HCT116 (cell line): ENCODE measurements around the gene RCE1. TPM values are rescaled to one million over a fixed set of nuclear protein-coding genes. Genes with fewer than 3 reads are reported as not detected.
"Not testable (repeated sequence)": the region's sequence is repeated elsewhere in the genome, so short reads cannot be mapped to it uniquely, and the experiment has no call there.

Source experiments
- ATAC-seq: fragments of 200-7000 bp; cut with Tn5 transposase; 2 replicates; pipeline ENCODE4 v1.9.1; 2020; ENCODE audit warnings: mild to moderate bottlenecking, moderate library complexity
- BruUV-seq: library from RNA; stranded (reverse); fragments of 400-500 nt; replicated peaks from 2 replicates; lab custom pipeline; 2021; lab: Mats Ljungman, UMichigan
- CTCF ChIA-PET: fragments of 300-600 bp; sonication (Branson Sonifier 250); formaldehyde crosslinking; loops from one replicate; lab custom pipeline; 2021; ENCODE audit warnings: antibody characterized with exemption; lab: Charles Lee
- POLR2A ChIA-PET: fragments of 300-600, 350-600 bp; sonication (Branson Sonifier 250); formaldehyde crosslinking; loops from one replicate; lab custom pipeline; 2021; ENCODE audit warnings: antibody characterized with exemption; lab: Charles Lee
- RAD21 ChIA-PET, 2 experiments: fragments of 300-600 bp; sonication (Branson Sonifier 250); formaldehyde crosslinking; loops; one replicate each; lab custom pipeline; 2023; ENCODE audit warnings: low total read pairs in 2 of 2; ENCODE audit not compliant: uncharacterized antibody in 2 of 2, unreplicated experiment in 2 of 2, low non-redundant PET in 1 of 2; lab: Charles Lee
- DNase-seq: peaks from one replicate; pipeline ENCODE4 v3.0.0-alpha.2; 2010; ENCODE audit warnings: low read depth, low spot score
- H2AFZ ChIP-seq: fragments of 200-600 bp; shearing (Covaris generic), sonication (generic); 2 replicates; pipeline ENCODE4 v1.6.1; 2017; ENCODE audit warnings: low read depth, mixed run types, mixed read lengths, antibody characterized with exemption, low read length; ENCODE audit not compliant: poor library complexity, severe bottlenecking
- H3K27ac ChIP-seq: 2 replicates; pipeline ENCODE4 v1.5.1; 2012; ENCODE audit warnings: low read depth, low read length
- H3K27me3 ChIP-seq: fragments of 200-600 bp; sonication (generic); 2 replicates; pipeline ENCODE4 v1.6.1; 2016; ENCODE audit warnings: mixed run types, low read length, mixed read lengths; ENCODE audit not compliant: insufficient read depth
- H3K36me3 ChIP-seq, 2 experiments: fragments of 200-500 bp in 1 of 2; fragments of 200-600 bp in 1 of 2; sonication (Bioruptor generic) in 1 of 2; sonication (generic) in 1 of 2; 2 replicates each; pipeline versions ENCODE4 v1.5.1 to v1.6.1; 2014 to 2016; ENCODE audit warnings: low read length in 2 of 2, inconsistent platforms in 1 of 2, mixed read lengths in 1 of 2, mixed run types in 1 of 2; ENCODE audit not compliant: insufficient read depth in 2 of 2, control insufficient read depth in 1 of 2
- H3K4me1 ChIP-seq, 2 experiments: fragments of 200-600 bp in 1 of 2; sonication (generic) in 1 of 2; 2 replicates each; pipeline versions ENCODE4 v1.5.1 to v1.6.1; 2012 to 2017; ENCODE audit warnings: low read length in 2 of 2, inconsistent platforms in 1 of 2, mild to moderate bottlenecking in 1 of 2, mixed read lengths in 1 of 2, mixed run types in 1 of 2, moderate library complexity in 1 of 2; ENCODE audit not compliant: insufficient read depth in 2 of 2, control insufficient read depth in 1 of 2
- H3K4me2 ChIP-seq: fragments of 200-600 bp; sonication (generic); 2 replicates; pipeline ENCODE4 v1.6.1; 2017; ENCODE audit warnings: mixed run types, low read length, mixed read lengths
- H3K4me3 ChIP-seq, 2 experiments: fragments of 200-600 bp in 1 of 2; sonication (generic) in 1 of 2; replicated peaks in 1 of 2; 2 replicates each; pipeline ENCODE4 v1.5.1; 2011 to 2016; ENCODE audit warnings: low read length in 2 of 2, control low read depth in 1 of 2, low read depth in 1 of 2, mild to moderate bottlenecking in 1 of 2, mixed read lengths in 1 of 2, mixed run types in 1 of 2
- H3K79me2 ChIP-seq: fragments of 200-600 bp; sonication (generic); 2 replicates; pipeline ENCODE4 v1.6.1; 2017; ENCODE audit warnings: mild to moderate bottlenecking, mixed run types, low read length, moderate library complexity, mixed read lengths; ENCODE audit not compliant: insufficient read depth
- H3K9ac ChIP-seq: fragments of 200-600 bp; sonication (generic); 2 replicates; pipeline ENCODE4 v1.6.1; 2016; ENCODE audit warnings: low read length, mixed read lengths
- H3K9me2 ChIP-seq: fragments of 200-600 bp; sonication (generic), shearing (Covaris generic); 2 replicates; pipeline ENCODE4 v1.6.1; 2017; ENCODE audit warnings: mixed run types, mild to moderate bottlenecking, moderate library complexity; ENCODE audit not compliant: insufficient read depth
- H3K9me3 ChIP-seq, 2 experiments: fragments of 200-500 bp in 1 of 2; fragments of 200-600 bp in 1 of 2; sonication (Bioruptor generic) in 1 of 2; sonication (generic) in 1 of 2; 2 replicates each; pipeline ENCODE4 v1.6.1; 2014 to 2017; ENCODE audit warnings: low read length in 2 of 2, mixed read lengths in 2 of 2, inconsistent platforms in 1 of 2, low read depth in 1 of 2, mild to moderate bottlenecking in 1 of 2, mixed run types in 1 of 2, moderate library complexity in 1 of 2; ENCODE audit not compliant: control insufficient read depth in 1 of 2, insufficient read depth in 1 of 2
- H4K20me1 ChIP-seq: fragments of 200-600 bp; sonication (generic), shearing (Covaris generic); 2 replicates; pipeline ENCODE4 v1.6.1; 2017; ENCODE audit warnings: mixed run types, mild to moderate bottlenecking, moderate library complexity; ENCODE audit not compliant: insufficient read depth
- CEBPB ChIP-seq: IDR thresholded peaks from 2 replicates; pipeline ENCODE4 v1.6.1; 2012; ENCODE audit warnings: low read depth
- CTCF ChIP-seq, 3 experiments: fragments of 200-600 bp in 1 of 3; sonication (generic) in 1 of 3; IDR thresholded peaks in 2 of 3; conservative IDR thresholded peaks in 1 of 3; 2 replicates each; pipeline ENCODE4 v1.5.1; 2012 to 2017; ENCODE audit warnings: low read depth in 2 of 3, low read length in 2 of 3, antibody characterized with exemption in 1 of 3, borderline replicate concordance in 1 of 3, control low read depth in 1 of 3, mild to moderate bottlenecking in 1 of 3, mixed read lengths in 1 of 3, mixed run types in 1 of 3, moderate library complexity in 1 of 3; ENCODE audit not compliant: insufficient read depth in 1 of 3
- ELF1 ChIP-seq: IDR thresholded peaks from 2 replicates; pipeline ENCODE4 v1.6.1; 2012; ENCODE audit warnings: low read depth, borderline replicate concordance
- FOSL1 ChIP-seq: IDR thresholded peaks from 2 replicates; pipeline ENCODE4 v1.6.1; 2012; ENCODE audit warnings: low read depth
- RAD21 ChIP-seq: IDR thresholded peaks from 2 replicates; pipeline ENCODE4 v1.6.1; 2012; ENCODE audit warnings: low read depth, mild to moderate bottlenecking
- SIN3A ChIP-seq: IDR thresholded peaks from 2 replicates; pipeline ENCODE4 v1.6.1; 2012; ENCODE audit warnings: low read depth
- SP1 ChIP-seq: IDR thresholded peaks from 2 replicates; pipeline ENCODE4 v1.6.1; 2012; ENCODE audit warnings: low read depth
- SRF ChIP-seq: IDR thresholded peaks from 2 replicates; pipeline ENCODE4 v1.6.1; 2012; ENCODE audit warnings: low read depth
- TCF7L2 ChIP-seq: IDR thresholded peaks from 2 replicates; pipeline ENCODE4 v1.7.0; 2011; ENCODE audit warnings: borderline replicate concordance, inconsistent platforms; ENCODE audit not compliant: insufficient read depth, insufficient read length; ENCODE audit errors: extremely low read depth
- YY1 ChIP-seq: IDR thresholded peaks from 2 replicates; pipeline ENCODE4 v1.6.1; 2011; ENCODE audit warnings: low read length, low read depth, moderate library complexity, mild to moderate bottlenecking; ENCODE audit not compliant: insufficient replicate concordance; ENCODE audit errors: extremely low read depth
- ZFX ChIP-seq: fragments of 450-650 bp; IDR thresholded peaks from 2 replicates; pipeline ENCODE4 v1.6.1; 2017
- intact Hi-C: fragments of 100-400 bp; cut with micrococcal nuclease; formaldehyde crosslinking; loops from 2 replicates; pipeline ENCODE4 v1.10.0; 2022
- total RNA-seq: library from RNA; stranded (reverse); gene quantifications from one replicate; pipeline ENCODE4 v1.2.1, GENCODE V29; 2021; ENCODE audit not compliant: unreplicated experiment
- TF ChIP-seq, protein P1 (sequence below): IDR thresholded peaks from 2 replicates; pipeline ENCODE4 v1.6.1; 2011; ENCODE audit warnings: mild to moderate bottlenecking, low read length, moderate library complexity; ENCODE audit not compliant: insufficient replicate concordance; ENCODE audit errors: extremely low read depth

RCE1 gene
- total RNA-seq, 1 experiment from 2014 or later = 35.3 TPM

- intact Hi-C loops = no loop called here
- ATAC-seq (no peak), DNase-seq (no peak)
- H2AFZ ChIP-seq = no peak overlapping the region
- H3K9ac ChIP-seq = no peak overlapping the region
- H3K4me1 ChIP-seq = no peaks in the 10 kb centered on the region
- POLR2A ChIA-PET = no interaction called here
- RAD21 ChIA-PET = no interaction called here
- H3K79me2 ChIP-seq = no peaks in the 10 kb centered on the region
- no peaks in the 10 kb centered on the region for H3K27me3 ChIP-seq
- H3K9me2 ChIP-seq = no peaks in the 10 kb centered on the region
- no TSS peak for BruUV-seq
- CTCF ChIA-PET = no interaction called here
- H4K20me1 ChIP-seq = no peaks in the 10 kb centered on the region
- no peak for TF ChIP-seq SRF
- no peak for TF ChIP-seq RAD21
- TF ChIP-seq, protein P1, sequence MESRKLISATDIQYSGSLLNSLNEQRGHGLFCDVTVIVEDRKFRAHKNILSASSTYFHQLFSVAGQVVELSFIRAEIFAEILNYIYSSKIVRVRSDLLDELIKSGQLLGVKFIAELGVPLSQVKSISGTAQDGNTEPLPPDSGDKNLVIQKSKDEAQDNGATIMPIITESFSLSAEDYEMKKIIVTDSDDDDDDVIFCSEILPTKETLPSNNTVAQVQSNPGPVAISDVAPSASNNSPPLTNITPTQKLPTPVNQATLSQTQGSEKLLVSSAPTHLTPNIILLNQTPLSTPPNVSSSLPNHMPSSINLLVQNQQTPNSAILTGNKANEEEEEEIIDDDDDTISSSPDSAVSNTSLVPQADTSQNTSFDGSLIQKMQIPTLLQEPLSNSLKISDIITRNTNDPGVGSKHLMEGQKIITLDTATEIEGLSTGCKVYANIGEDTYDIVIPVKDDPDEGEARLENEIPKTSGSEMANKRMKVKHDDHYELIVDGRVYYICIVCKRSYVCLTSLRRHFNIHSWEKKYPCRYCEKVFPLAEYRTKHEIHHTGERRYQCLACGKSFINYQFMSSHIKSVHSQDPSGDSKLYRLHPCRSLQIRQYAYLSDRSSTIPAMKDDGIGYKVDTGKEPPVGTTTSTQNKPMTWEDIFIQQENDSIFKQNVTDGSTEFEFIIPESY = no peak
- no peak for TF ChIP-seq SP1
- TF ChIP-seq SIN3A = no peak
- no peak for TF ChIP-seq ZFX
- no peak for TF ChIP-seq TCF7L2
- TF ChIP-seq CTCF (IDR thresholded peaks at IDR 0.05 in 2 of 3, conservative IDR thresholded peaks at IDR 0.05 in 1 of 3; ENCODE audit: borderline replicate concordance in 1 of 3, insufficient read depth in 1 of 3, low read depth in 2 of 3, low read length in 2 of 3) = no peak
- no peak for TF ChIP-seq YY1
- TF ChIP-seq ELF1 = no peak
- no peak for TF ChIP-seq CEBPB
- no peak for TF ChIP-seq FOSL1
- H3K27ac ChIP-seq = no peak overlapping the region
- H3K36me3 ChIP-seq = no peaks in the 10 kb centered on the region
- H3K4me3 ChIP-seq = no peak overlapping the region
- no peak overlapping the region for H3K4me2 ChIP-seq
- H3K9me3 ChIP-seq = no peaks in the 10 kb centered on the region
Measured at GRCh38 chr11:66823700-66824099, 19.5 kb upstream of the RCE1 start.

- POLR2A ChIA-PET, H4K20me1 ChIP-seq: not testable (repeated sequence)
Measured at GRCh38 chr11:66824573-66824972, 18.7 kb upstream of the RCE1 start.

More at GRCh38 chr11:66824573-66824972, 18.7 kb upstream of the RCE1 start:
- H3K9me2 ChIP-seq, H3K4me2 ChIP-seq, DNase-seq, H3K9ac ChIP-seq, CTCF ChIA-PET, H3K9me3 ChIP-seq, BruUV-seq, H3K4me3 ChIP-seq, H2AFZ ChIP-seq, H3K27me3 ChIP-seq, RAD21 ChIA-PET, intact Hi-C loops, ATAC-seq, H3K79me2 ChIP-seq, H3K36me3 ChIP-seq, H3K27ac ChIP-seq, H3K4me1 ChIP-seq: not testable (repeated sequence)
